Mucosa of stomach (tissue), 1 donor: ENCODE data around the gene PMF1.
A peak's percentile ranks its signal among the peaks of the same experiment; 100 is the strongest.
"Not testable (repeated sequence)": the region's sequence is repeated elsewhere in the genome, so short reads cannot be mapped to it uniquely, and the experiment has no call there.

Experiments
- H3K27me3 ChIP-seq: one replicate; pipeline ENCODE4 v1.7.0; 2013; ENCODE audit warnings: mild to moderate bottlenecking, low read length; ENCODE audit not compliant: control insufficient read depth, insufficient read depth
- H3K36me3 ChIP-seq: one replicate; pipeline ENCODE4 v1.7.0; 2013; ENCODE audit warnings: low read length; ENCODE audit not compliant: control insufficient read depth, insufficient read depth
- H3K4me1 ChIP-seq: one replicate; pipeline ENCODE4 v1.7.0; 2013; ENCODE audit warnings: mild to moderate bottlenecking, low read length; ENCODE audit not compliant: control insufficient read depth, insufficient read depth
- H3K4me3 ChIP-seq: one replicate; pipeline ENCODE4 v1.7.0; 2013; ENCODE audit warnings: low read length
- H3K9ac ChIP-seq: one replicate; pipeline ENCODE4 v1.7.0; 2013; ENCODE audit warnings: mild to moderate bottlenecking, low read length, moderate library complexity
- H3K9me3 ChIP-seq: one replicate; pipeline ENCODE4 v1.7.0; 2013; ENCODE audit warnings: mild to moderate bottlenecking, low read length, moderate library complexity; ENCODE audit not compliant: control insufficient read depth
- donor health status: Pancreatic carcinoma.

PMF1 gene, protein sequence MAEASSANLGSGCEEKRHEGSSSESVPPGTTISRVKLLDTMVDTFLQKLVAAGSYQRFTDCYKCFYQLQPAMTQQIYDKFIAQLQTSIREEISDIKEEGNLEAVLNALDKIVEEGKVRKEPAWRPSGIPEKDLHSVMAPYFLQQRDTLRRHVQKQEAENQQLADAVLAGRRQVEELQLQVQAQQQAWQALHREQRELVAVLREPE

DNA sequence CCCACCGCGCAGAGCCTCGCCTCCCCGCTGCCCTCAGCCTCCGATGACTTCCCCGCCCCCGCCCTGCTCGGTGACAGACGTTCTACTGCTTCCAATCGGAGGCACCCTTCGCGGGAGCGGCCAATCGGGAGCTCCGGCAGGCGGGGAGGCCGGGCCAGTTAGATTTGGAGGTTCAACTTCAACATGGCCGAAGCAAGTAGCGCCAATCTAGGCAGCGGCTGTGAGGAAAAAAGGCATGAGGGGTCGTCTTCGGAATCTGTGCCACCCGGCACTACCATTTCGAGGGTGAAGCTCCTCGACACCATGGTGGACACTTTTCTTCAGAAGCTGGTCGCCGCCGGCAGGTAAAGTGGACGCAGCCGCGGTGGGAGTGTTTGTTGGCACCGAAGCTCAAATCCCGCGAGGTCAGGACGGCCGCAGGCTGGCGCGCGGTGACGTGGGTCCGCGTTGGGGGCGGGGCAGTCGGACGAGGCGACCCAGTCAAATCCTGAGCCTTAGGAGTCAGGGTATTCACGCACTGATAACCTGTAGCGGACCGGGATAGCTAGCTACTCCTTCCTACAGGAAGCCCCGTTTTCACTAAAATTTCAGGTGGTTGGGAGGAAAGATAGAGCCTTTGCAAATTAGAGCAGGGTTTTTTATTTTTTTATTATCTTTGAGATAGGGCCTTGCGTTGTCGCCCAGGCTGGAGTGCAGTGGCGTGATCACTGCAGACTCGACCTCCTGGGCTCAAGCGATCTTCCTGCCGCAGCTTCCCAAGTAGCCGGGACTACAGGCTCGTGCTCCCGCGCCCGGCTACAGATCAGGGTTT is at the start of gene PMF1:
Gene PMF1 (plus strand): TSS at position 175 of the 811 bp plus-strand sequence. CDS start 9 bp downstream, at position 184.
- peak within 1 kb of the TSS; percentile 95 for H3K4me3 ChIP-seq
- H3K27me3 ChIP-seq = no peaks in the 10 kb centered on the region
- H3K36me3 ChIP-seq = no peaks in the 10 kb centered on the region
- peak within 1 kb of the TSS; percentile 86 for H3K9ac ChIP-seq
- H3K9me3 ChIP-seq = no peaks in the 10 kb centered on the region
- peaks cover 18% of the 10 kb centered on the region for H3K4me1 ChIP-seq

DNA sequence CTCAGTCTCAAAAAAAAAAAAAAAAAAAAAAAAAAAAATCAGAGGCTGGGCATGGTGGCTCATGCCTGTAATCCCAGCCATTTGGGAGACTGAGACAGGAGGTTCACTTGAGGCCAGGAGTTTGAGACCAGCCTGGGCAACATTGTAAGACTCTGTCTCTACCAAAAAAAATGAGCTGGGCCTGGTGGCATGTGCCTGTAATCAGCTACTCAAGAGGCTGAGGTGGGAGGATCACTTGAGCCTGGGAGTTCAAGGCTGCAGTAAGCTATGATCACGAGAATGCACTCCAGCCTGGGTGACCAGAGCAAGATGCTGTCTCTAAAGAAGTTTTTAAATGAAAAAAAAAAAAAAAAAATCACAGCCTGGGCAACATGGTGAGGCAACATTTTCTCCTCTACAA is 49.1 kb upstream of the PMF1 start:
- peaks cover 8% of the 10 kb centered on the region for H3K4me1 ChIP-seq
- no peaks in the 10 kb centered on the region for H3K27me3 ChIP-seq
- H3K36me3 ChIP-seq = no peaks in the 10 kb centered on the region
- H3K4me3 ChIP-seq = no peak overlapping the region
- H3K9ac ChIP-seq = no peak overlapping the region
- H3K9me3 ChIP-seq = no peaks in the 10 kb centered on the region

DNA sequence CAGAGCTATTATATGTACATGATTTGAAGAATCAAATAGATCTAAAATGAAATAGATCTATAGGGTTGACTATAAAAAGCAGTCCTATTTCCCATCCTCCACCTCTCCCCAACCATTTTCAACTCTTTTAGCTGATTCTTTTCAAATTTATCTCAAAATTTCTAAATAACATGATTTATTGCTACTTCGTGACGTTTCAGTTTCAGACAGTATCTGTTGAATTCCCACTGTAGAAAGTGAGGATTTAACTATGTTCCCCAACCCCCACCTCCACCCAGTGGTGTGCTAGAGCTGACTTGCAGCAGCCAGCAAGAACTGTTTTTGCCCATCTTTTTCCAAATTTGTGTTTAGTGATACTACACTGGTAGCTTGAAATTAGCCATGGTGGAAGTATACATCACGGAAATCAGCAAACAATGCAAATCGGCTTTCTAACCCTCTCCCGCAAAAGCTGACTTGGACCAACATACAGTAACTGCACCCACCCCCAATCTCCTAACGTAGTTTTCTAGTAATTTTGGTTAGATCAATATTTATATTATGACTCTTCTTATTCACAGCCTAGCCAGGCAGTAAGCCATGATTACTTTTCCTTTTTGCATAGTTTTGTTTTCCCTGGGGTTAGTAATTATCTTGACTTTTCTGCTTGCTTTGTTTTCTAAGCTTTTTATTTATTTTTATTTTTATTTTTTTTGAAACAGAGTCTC is 48.5 kb upstream of the PMF1 start:
- no peaks in the 10 kb centered on the region for H3K36me3 ChIP-seq
- no peak overlapping the region for H3K9ac ChIP-seq
- no peaks in the 10 kb centered on the region for H3K27me3 ChIP-seq
- H3K4me1 ChIP-seq = peaks cover 8% of the 10 kb centered on the region
- no peaks in the 10 kb centered on the region for H3K9me3 ChIP-seq
- H3K4me3 ChIP-seq = no peak overlapping the region

DNA sequence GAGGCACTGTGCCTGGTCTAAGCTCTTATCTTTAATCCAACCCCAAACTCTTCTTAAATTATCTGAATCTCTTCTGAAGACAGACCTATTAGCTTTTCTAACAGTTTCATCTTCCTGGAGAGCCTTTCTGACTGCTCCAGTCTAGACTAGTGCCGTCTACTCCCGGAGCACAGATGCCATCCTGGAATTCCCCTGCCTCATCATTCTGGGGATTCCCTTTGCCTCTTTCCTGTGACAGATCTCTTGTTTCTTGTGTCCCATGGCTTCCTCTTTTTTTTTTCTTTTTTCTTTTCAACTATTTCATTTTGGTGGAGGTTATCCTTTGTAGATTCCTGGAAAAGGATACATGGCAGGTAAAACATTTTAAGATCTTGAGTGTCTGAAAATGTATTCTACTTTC is 47.7 kb upstream of the PMF1 start:
- no peaks in the 10 kb centered on the region for H3K9me3 ChIP-seq
- no peak overlapping the region for H3K4me3 ChIP-seq
- no peaks in the 10 kb centered on the region for H3K36me3 ChIP-seq

DNA sequence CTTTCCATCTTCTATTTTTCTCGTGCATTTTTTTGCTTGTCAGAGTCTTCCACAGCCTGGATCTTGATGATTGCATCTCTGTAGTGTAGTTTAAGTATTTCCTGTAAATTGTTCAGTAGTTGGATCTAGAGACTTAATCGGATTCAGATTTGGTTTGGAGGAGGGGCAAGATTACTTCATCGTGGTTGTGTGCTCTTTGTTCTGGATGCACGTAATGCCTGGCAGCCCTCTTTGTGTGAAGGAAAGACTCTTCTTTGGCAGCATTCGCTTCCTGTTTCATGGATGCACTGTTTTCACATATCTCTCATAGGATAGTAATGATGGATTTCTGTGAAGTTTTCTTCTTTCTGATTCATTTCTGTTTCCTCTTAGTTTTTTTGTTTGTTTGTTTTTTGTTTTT is 45.3 kb upstream of the PMF1 start:
- Histone ChIP-seq H3K4me1 (no peaks in the 10 kb centered on the region), H3K9me3 (no peaks in the 10 kb centered on the region), H3K27me3 (no peaks in the 10 kb centered on the region), H3K9ac (no peak overlapping the region), H3K4me3 (no peak overlapping the region), H3K36me3 (no peaks in the 10 kb centered on the region)

More for the DNA sequence above, 47.7 kb upstream of the PMF1 start:
- Histone ChIP-seq H3K27me3 (no peaks in the 10 kb centered on the region), H3K4me1 (peaks cover 8% of the 10 kb centered on the region), H3K9ac (no peak overlapping the region)

DNA sequence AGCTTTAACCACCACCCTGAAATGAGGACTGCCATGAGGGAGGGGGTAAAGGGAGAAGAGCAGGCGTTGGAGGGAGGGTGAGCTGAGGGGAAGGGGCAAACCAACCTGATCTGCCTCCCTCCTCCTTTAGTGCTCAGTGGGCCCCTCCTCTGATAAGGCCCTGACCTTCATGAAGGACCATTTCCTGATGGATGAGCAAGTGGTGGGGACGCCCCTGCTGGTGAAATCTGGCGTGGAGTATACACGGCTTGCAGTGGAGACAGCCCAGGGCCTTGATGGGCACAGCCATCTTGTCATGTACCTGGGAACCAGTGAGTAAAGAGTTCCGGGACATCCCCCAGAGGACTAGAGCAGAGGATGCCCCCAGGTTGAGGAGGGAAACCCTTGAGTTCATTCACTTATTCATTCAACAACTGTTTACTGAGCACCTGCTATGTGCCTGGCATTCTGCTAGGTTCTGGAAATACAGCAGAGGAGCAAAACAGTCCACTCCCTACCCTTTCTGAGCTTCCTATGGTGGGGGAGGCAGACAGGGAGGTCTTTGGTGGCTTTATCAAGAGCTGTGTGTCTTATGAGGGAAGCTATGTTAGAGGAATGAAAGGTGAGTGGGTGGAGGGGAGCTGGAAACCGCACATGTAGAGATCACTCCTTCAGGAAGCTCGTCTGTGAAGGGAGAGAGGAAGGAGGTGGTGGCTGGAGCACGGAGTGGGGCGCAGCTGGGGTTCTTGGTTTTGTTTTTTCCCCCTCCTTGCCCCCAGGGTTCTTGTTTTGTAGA is 39.9 kb upstream of the PMF1 start:
- H3K4me1 ChIP-seq = no peaks in the 10 kb centered on the region
- H3K9ac ChIP-seq = no peak overlapping the region
- H3K36me3 ChIP-seq = no peaks in the 10 kb centered on the region
- H3K27me3 ChIP-seq = no peaks in the 10 kb centered on the region
- no peaks in the 10 kb centered on the region for H3K9me3 ChIP-seq
- H3K4me3 ChIP-seq = no peak overlapping the region

DNA sequence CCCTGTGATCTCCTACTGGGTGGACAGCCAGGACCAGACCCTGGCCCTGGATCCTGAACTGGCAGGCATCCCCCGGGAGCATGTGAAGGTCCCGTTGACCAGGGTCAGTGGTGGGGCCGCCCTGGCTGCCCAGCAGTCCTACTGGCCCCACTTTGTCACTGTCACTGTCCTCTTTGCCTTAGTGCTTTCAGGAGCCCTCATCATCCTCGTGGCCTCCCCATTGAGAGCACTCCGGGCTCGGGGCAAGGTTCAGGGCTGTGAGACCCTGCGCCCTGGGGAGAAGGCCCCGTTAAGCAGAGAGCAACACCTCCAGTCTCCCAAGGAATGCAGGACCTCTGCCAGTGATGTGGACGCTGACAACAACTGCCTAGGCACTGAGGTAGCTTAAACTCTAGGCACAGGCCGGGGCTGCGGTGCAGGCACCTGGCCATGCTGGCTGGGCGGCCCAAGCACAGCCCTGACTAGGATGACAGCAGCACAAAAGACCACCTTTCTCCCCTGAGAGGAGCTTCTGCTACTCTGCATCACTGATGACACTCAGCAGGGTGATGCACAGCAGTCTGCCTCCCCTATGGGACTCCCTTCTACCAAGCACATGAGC is 36.1 kb upstream of the PMF1 start:
- H3K36me3 ChIP-seq = no peaks in the 10 kb centered on the region
- H3K27me3 ChIP-seq = no peaks in the 10 kb centered on the region
- no peaks in the 10 kb centered on the region for H3K4me1 ChIP-seq
- no peaks in the 10 kb centered on the region for H3K9me3 ChIP-seq
- no peak overlapping the region for H3K4me3 ChIP-seq
- H3K9ac ChIP-seq = no peak overlapping the region

DNA sequence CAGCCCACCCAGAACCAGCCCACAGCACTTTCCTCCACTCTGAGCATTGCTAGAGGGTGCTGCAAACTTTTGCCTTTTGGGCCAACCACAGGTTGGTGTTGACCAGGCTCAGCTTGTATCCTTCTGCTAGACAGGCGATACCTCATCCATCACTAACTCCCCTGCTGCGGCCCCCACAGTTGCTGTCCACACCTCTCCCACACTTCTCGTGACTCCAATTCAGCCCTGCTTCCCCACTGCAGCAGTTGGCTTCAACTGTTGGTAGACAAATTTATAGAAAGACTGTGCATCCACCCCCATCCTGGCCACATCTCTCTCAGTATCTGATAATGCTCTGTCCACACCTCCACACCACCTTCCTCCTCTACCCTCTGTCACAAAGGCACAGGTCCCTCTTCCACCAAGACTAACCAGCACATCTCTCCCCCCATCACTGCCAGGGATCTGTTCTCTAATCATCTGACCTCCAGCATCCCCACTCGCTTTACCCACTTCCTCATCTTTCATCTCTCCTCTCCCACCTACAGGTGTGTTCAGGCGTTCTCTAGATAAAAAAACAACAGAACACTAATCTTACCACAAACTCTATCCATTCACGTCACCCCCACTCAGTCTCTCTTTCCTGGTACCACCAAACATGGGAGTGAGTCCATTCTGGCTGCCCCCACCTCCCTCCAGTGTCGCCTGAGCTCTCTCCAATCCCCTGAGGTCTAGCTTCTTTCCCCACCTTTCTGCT is 34.7 kb upstream of the PMF1 start:
- H3K4me3 ChIP-seq = no peak overlapping the region
- no peaks in the 10 kb centered on the region for H3K9me3 ChIP-seq
- no peaks in the 10 kb centered on the region for H3K27me3 ChIP-seq
- no peak overlapping the region for H3K9ac ChIP-seq
- no peaks in the 10 kb centered on the region for H3K36me3 ChIP-seq
- no peaks in the 10 kb centered on the region for H3K4me1 ChIP-seq

DNA sequence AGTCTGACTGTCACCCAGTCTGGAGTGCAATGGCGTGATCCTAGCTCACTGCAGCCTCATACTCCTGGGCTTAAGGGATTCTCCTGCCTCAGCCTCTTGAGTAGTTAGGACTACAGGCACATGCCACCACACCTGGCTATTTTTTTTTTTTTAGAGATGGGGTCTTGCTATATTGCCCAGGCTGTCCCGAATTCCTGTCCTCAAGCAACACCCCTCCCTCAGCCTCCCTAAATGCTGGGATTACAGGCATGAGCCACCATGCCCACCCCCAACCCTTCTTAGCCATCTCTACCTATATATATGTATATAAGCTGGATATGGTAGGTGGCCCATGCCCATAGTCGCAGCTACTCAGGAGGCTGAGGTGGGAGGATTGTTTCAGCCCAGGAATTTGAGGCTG is 32.3 kb upstream of the PMF1 start:
- H3K4me3 ChIP-seq = no peak overlapping the region
- no peaks in the 10 kb centered on the region for H3K27me3 ChIP-seq

DNA sequence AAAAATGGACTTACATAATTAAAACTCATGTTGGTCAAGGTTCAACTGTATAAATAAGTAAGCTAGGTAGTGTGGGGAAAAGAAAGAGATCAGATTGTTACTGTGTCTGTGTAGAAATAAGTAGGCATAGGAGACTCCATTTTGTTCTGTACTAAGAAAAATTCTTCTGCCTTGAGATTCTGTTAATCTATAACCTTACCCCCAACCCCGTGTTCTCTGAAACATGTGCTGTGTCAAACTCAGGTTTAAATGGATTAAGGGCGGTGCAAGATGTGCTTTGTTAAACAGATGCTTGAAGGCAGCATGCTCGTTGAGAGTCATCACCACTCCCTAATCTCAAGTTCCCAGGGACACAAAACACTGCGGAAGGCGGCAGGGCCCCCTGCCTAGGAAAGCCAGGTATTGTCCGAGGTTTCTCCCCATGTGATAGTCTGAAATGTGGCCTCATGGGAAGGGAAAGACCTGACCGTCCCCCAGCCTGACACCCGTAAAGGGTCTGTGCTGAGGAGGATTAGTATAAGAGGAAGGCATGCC is 31.3 kb upstream of the PMF1 start:
- not testable (repeated sequence) for H3K36me3 ChIP-seq, H3K4me1 ChIP-seq, H3K4me3 ChIP-seq, H3K9ac ChIP-seq, H3K27me3 ChIP-seq, H3K9me3 ChIP-seq

More for the DNA sequence above, 32.3 kb upstream of the PMF1 start:
- no peaks in the 10 kb centered on the region for H3K36me3 ChIP-seq
- H3K9me3 ChIP-seq = no peaks in the 10 kb centered on the region
- H3K9ac ChIP-seq = no peak overlapping the region
- no peaks in the 10 kb centered on the region for H3K4me1 ChIP-seq
